Body of pancreas (tissue), 4 donors: ENCODE measurements around the gene DOCK9.

Source experiments
- CTCF ChIP-seq, 7 experiments: fragments of 450-650 bp in 4 of 7; fragments of 200-600 bp in 3 of 7; sonication (generic) in 3 of 7; IDR thresholded peaks; one replicate each; pipeline ENCODE4 v1.5.1; 2016 to 2019; ENCODE audit warnings: antibody characterized with exemption in 7 of 7
- POLR2A ChIP-seq, 3 donors: fragments of 450-650 bp; IDR thresholded peaks; one replicate each; pipeline ENCODE4 v1.6.1; 2016; ENCODE audit warnings: antibody characterized with exemption in 3 of 3, mild to moderate bottlenecking in 2 of 3

DNA sequence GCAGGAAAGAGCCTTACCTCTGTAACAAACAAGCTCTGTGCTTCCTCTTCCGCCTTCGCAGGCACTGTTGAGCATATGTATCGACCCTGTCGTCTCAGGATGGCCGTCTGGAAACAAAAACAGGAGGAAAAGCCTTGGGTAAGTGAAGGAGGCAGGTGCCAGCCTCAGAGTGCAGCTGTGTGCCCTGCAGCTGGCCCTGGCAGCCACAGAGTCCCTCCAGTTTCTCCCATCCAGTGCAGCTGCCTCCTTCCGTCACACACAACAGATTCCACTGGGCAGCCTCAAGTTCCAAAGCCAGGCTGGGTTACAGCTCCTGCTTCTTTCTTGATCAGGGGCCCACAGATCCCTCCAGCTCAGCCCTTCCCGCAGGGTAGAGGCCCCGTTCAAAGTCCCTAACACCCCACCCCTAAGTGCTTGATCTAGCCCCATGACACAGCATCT lies 47.7 kb downstream of the DOCK9 start:
- no peak for TF ChIP-seq CTCF (IDR thresholded peaks at IDR 0.05)
- TF ChIP-seq POLR2A (IDR thresholded peaks at IDR 0.05), result no peak
